Measurements from ENCODE around the gene PADI3. TPM values are rescaled to one million over a fixed set of nuclear protein-coding genes. Genes with fewer than 3 reads are reported as not detected.

The PADI3 gene
- total and polyA plus RNA-seq, 2 of the 4 experiments (the other 2 are of a cell fraction): not detected

DNA sequence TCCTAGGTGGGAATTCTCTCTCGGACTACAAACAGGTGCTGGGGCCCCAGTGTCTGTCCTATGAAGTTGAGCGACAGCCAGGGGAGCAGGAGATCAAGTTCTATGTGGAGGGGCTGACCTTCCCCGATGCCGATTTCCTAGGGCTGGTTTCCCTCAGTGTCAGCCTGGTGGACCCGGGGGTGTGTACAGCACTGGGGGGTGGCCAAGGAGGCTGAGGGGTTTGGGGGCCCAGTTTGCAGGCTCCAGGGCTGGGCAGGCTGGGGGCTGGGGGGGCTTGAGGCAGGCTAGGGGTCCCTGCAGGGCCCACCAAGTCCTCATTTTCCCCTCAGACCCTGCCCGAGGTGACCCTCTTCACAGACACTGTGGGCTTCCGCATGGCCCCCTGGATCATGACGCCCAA lies 20.3 kb upstream of the PADI3 start:
- Histone ChIP-seq H3K4me2 (ENCODE audit: low read depth, low read length) (no peak overlapping the region), H4K5ac (ENCODE audit: low read depth, low read length) (no peak overlapping the region), H3K23ac (ENCODE audit: low read depth, low read length) (no peak overlapping the region), H3K27ac (ENCODE audit: insufficient read depth, low read length) (no peak overlapping the region), H3K18ac (ENCODE audit: low read depth, low read length) (no peak overlapping the region), H3K4me1 (ENCODE audit: control insufficient read depth, insufficient read depth, low read length) (peaks cover 10% of the 10 kb centered on the region), H3K9me1 (ENCODE audit: insufficient read depth, low read length) (peaks cover 10% of the 10 kb centered on the region), H3K27me3 (ENCODE audit: control insufficient read depth, insufficient read depth, low read length) (peaks cover 7% of the 10 kb centered on the region), H3K56ac (ENCODE audit: extremely low read depth, insufficient read depth, low read length) (no peak overlapping the region), H3K36me3 (ENCODE audit: control insufficient read depth, insufficient read depth, low read length) (no peaks in the 10 kb centered on the region), H3K79me1 (ENCODE audit: low read depth in 1 of 2, low read length in 2 of 2) (no peaks in the 10 kb centered on the region), H4K20me1 (ENCODE audit: insufficient read depth, low read length) (0 out of 2 replicates have a peak, but pooled peaks cover 3% of the 10 kb centered on the region), H2AK5ac (ENCODE audit: low read depth, low read length) (no peak overlapping the region), H2BK5ac (ENCODE audit: low read depth, low read length, poor library complexity, severe bottlenecking) (no peak overlapping the region), H4K91ac (ENCODE audit: insufficient read depth, low read depth, low read length) (no peak overlapping the region), H3K14ac (replicated peaks; ENCODE audit: low read depth, low read length) (no peak overlapping the region), H2BK20ac (ENCODE audit: low read depth, low read length) (no peak overlapping the region), H4K8ac (ENCODE audit: low read depth in 2 of 2, low read length in 2 of 2) (no peak overlapping the region), H2AFZ (replicated peaks; ENCODE audit: low read length, poor library complexity) (no peak overlapping the region), H2BK120ac (ENCODE audit: low read depth, low read length) (no peak overlapping the region), H3K4me3 (ENCODE audit: insufficient read depth, low read depth, low read length) (no peak overlapping the region), H2BK15ac (ENCODE audit: low read depth, low read length) (no peak overlapping the region), H3K9me3 (ENCODE audit: control insufficient read depth, insufficient read depth, low read length) (no peaks in the 10 kb centered on the region), H3K4ac (ENCODE audit: low read depth, low read length) (no peak overlapping the region), H3K9ac (ENCODE audit: low read depth, low read length) (no peak overlapping the region), H2AK9ac (replicated peaks; ENCODE audit: low read depth, low read length, poor library complexity) (no peak overlapping the region)
- no CpG with 5 or more reads among the region's 8 CpGs for WGBS, 2 experiments (ENCODE audit: extremely low coverage in 2 of 2, insufficient read length in 1 of 2)
- intact Hi-C loops (cut with micrococcal nuclease): no loop called here
- DNase-seq (no peak), ATAC-seq (ENCODE audit: low read depth) (no peak)
- TF ChIP-seq POLR2A (IDR thresholded peaks at IDR 0.05; ENCODE audit: low read depth, low read length) (no peak), MAZ (IDR thresholded peaks at IDR 0.05; ENCODE audit: borderline replicate concordance, low read depth, low read length) (no peak), FOS (IDR thresholded peaks at IDR 0.05; ENCODE audit: low read depth, low read length) (no peak), CEBPB (IDR thresholded peaks at IDR 0.05; ENCODE audit: low read depth, low read length) (no peak), CHD1 (IDR thresholded peaks at IDR 0.05; ENCODE audit: low read depth, low read length) (no peak), BHLHE40 (IDR thresholded peaks at IDR 0.05; ENCODE audit: low read depth, low read length) (no peak), MXI1 (IDR thresholded peaks at IDR 0.05; ENCODE audit: borderline replicate concordance, low read depth, low read length) (no peak), MAFK (IDR thresholded peaks at IDR 0.05; ENCODE audit: low read depth, low read length) (no peak), RCOR1 (IDR thresholded peaks at IDR 0.05; ENCODE audit: insufficient replicate concordance, low read length) (no peak), RFX5 (IDR thresholded peaks at IDR 0.05; ENCODE audit: low read depth, low read length) (no peak), NFE2L2 (IDR thresholded peaks at IDR 0.05; ENCODE audit: low read depth, low read length) (no peak), RAD21 (IDR thresholded peaks at IDR 0.05; ENCODE audit: low read length) (no peak)
- TF ChIP-seq, protein P1, sequence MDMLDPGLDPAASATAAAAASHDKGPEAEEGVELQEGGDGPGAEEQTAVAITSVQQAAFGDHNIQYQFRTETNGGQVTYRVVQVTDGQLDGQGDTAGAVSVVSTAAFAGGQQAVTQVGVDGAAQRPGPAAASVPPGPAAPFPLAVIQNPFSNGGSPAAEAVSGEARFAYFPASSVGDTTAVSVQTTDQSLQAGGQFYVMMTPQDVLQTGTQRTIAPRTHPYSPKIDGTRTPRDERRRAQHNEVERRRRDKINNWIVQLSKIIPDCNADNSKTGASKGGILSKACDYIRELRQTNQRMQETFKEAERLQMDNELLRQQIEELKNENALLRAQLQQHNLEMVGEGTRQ (IDR thresholded peaks at IDR 0.05; ENCODE audit: low read depth, low read length): no peak
- TF ChIP-seq, protein P2, sequence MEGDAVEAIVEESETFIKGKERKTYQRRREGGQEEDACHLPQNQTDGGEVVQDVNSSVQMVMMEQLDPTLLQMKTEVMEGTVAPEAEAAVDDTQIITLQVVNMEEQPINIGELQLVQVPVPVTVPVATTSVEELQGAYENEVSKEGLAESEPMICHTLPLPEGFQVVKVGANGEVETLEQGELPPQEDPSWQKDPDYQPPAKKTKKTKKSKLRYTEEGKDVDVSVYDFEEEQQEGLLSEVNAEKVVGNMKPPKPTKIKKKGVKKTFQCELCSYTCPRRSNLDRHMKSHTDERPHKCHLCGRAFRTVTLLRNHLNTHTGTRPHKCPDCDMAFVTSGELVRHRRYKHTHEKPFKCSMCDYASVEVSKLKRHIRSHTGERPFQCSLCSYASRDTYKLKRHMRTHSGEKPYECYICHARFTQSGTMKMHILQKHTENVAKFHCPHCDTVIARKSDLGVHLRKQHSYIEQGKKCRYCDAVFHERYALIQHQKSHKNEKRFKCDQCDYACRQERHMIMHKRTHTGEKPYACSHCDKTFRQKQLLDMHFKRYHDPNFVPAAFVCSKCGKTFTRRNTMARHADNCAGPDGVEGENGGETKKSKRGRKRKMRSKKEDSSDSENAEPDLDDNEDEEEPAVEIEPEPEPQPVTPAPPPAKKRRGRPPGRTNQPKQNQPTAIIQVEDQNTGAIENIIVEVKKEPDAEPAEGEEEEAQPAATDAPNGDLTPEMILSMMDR (conservative IDR thresholded peaks at IDR 0.05; ENCODE audit: low read depth, low read length): no peak
- ChIA-PET POLR2A (ENCODE audit: unreplicated experiment) (no interaction called here), CTCF (no interaction called here)
- in situ Hi-C loops (cut with MboI; ENCODE audit: low sequenced_read_pairs): no loop called here
- dilution Hi-C loops (cut with HindIII; ENCODE audit: low sequenced_read_pairs, unreplicated experiment): no loop called here
- BruUV-seq (replicated peaks): no TSS peak
